HG02943 (cell line): Measurements from ENCODE around the gene DNAH5.

Experiments used
- ATAC-seq: cut with Tn5 transposase; IDR thresholded peaks from one replicate; pipeline ENCODE4 v1.9.1; 2021; ENCODE audit warnings: mild to moderate bottlenecking, low read depth, moderate library complexity; ENCODE audit not compliant: unreplicated experiment

Gene DNAH5

GRCh38 chr5:13941468-13941867, 3.0 kb downstream of the DNAH5 start:
- no peak for ATAC-seq

- no peak for ATAC-seq
Measured at GRCh38 chr5:13939638-13940037, 4.8 kb downstream of the DNAH5 start.

GRCh38 chr5:13934921-13935320, 9.6 kb downstream of the DNAH5 start:
- no peak for ATAC-seq

GRCh38 chr5:13934125-13934524, 10.4 kb downstream of the DNAH5 start:
- no peak for ATAC-seq

GRCh38 chr5:13932561-13932960, 11.9 kb downstream of the DNAH5 start:
- no peak for ATAC-seq

- no peak for ATAC-seq
Measured at GRCh38 chr5:13932011-13932410, 12.5 kb downstream of the DNAH5 start.

- no peak for ATAC-seq
Measured at GRCh38 chr5:13930541-13931171, 13.8 kb downstream of the DNAH5 start.

- no peak for ATAC-seq
Measured at GRCh38 chr5:13926731-13927130, 17.8 kb downstream of the DNAH5 start.

GRCh38 chr5:13921578-13921977, 22.9 kb downstream of the DNAH5 start:
- ATAC-seq = no peak

- no peak for ATAC-seq
Measured at GRCh38 chr5:13919786-13920185, 24.7 kb downstream of the DNAH5 start.

GRCh38 chr5:13919087-13919486, 25.4 kb downstream of the DNAH5 start:
- no peak for ATAC-seq

GRCh38 chr5:13917061-13917460, 27.4 kb downstream of the DNAH5 start:
- no peak for ATAC-seq

- ATAC-seq = no peak
Measured at GRCh38 chr5:13913962-13914361, 30.5 kb downstream of the DNAH5 start.

GRCh38 chr5:13910637-13911288, 33.7 kb downstream of the DNAH5 start:
- no peak for ATAC-seq

GRCh38 chr5:13910201-13910600, 34.3 kb downstream of the DNAH5 start:
- no peak for ATAC-seq

- ATAC-seq = no peak
Measured at GRCh38 chr5:13909271-13909670, 35.2 kb downstream of the DNAH5 start.

- ATAC-seq = no peak
Measured at GRCh38 chr5:13898569-13898968, 45.9 kb downstream of the DNAH5 start.

- ATAC-seq = no peak
Measured at GRCh38 chr5:13878357-13878756, 66.1 kb downstream of the DNAH5 start.

- ATAC-seq = no peak
Measured at GRCh38 chr5:13866792-13867191, 77.7 kb downstream of the DNAH5 start.

- ATAC-seq = no peak
Measured at GRCh38 chr5:13865312-13865711, 79.2 kb downstream of the DNAH5 start.

GRCh38 chr5:13860146-13860545, 84.3 kb downstream of the DNAH5 start:
- no peak for ATAC-seq

GRCh38 chr5:13859270-13860065, 85.0 kb downstream of the DNAH5 start:
- no peak for ATAC-seq
